Activated CD8-positive, alpha-beta T cell treated with anti-CD3 and anti-CD28 coated beads for 36 hours (primary cell): Measurements from ENCODE around the gene HOXB7. TPM values are rescaled to one million over a fixed set of nuclear protein-coding genes. Genes with fewer than 3 reads are reported as not detected.

Experiments used
- ATAC-seq: fragments of 200-7000 bp; cut with Tn5 transposase; one replicate; pipeline ENCODE4 v1.10.0; 2021; ENCODE audit warnings: mild to moderate bottlenecking, moderate library complexity
- CTCF ChIA-PET: fragments of 350-600 bp; sonication (Branson Sonifier 250); formaldehyde crosslinking; loops from one replicate; lab custom pipeline; 2021; ENCODE audit warnings: antibody characterized with exemption; lab: Charles Lee
- POLR2A ChIA-PET: fragments of 350-600 bp; sonication (Branson Sonifier 250); formaldehyde crosslinking; loops from one replicate; lab custom pipeline; 2021; ENCODE audit warnings: antibody characterized with exemption; lab: Charles Lee
- DNase-seq: peaks from one replicate; pipeline ENCODE4 v3.0.0-alpha.2; 2020
- H3K27ac Mint-ChIP-seq: one replicate; pipeline ENCODE4 v1.8.0; 2021; ENCODE audit warnings: mild to moderate bottlenecking, mixed read lengths
- H3K27me3 Mint-ChIP-seq: one replicate; pipeline ENCODE4 v1.8.0; 2021; ENCODE audit warnings: mixed read lengths
- H3K36me3 Mint-ChIP-seq: one replicate; pipeline ENCODE4 v1.8.0; 2021; ENCODE audit warnings: low read depth, mixed read lengths
- H3K4me1 Mint-ChIP-seq: one replicate; pipeline ENCODE4 v1.8.0; 2021; ENCODE audit warnings: low read depth, mixed read lengths
- H3K4me3 Mint-ChIP-seq: one replicate; pipeline ENCODE4 v1.8.0; 2021; ENCODE audit warnings: mild to moderate bottlenecking, moderate library complexity, mixed read lengths
- H3K9me3 Mint-ChIP-seq: one replicate; pipeline ENCODE4 v1.8.0; 2021; ENCODE audit warnings: mixed read lengths
- CTCF ChIP-seq: fragments of 200-600 bp; IDR thresholded peaks from one replicate; pipeline ENCODE4 v1.8.0; 2022; ENCODE audit warnings: antibody characterized with exemption, mild to moderate bottlenecking
- intact Hi-C: fragments of 100-400 bp; cut with micrococcal nuclease; formaldehyde crosslinking; loops from one replicate; pipeline ENCODE4 v1.10.0; 2022
- total RNA-seq, 2 experiments: library from RNA; stranded (reverse); gene quantifications; one replicate each; pipeline ENCODE4 v1.2.3, GENCODE V29; 2021

HOXB7 gene
- total RNA-seq, 2 experiments from 2014 or later = 0.50 to 1.0 TPM

GRCh38 chr17:48591255-48592056 lies 19.4 kb downstream of the HOXB7 start:
- Mint-ChIP-seq H3K4me1 (peaks cover 21% of the 10 kb centered on the region), H3K27me3 (peaks cover 79% of the 10 kb centered on the region), H3K9me3 (no peaks in the 10 kb centered on the region), H3K27ac (no peak overlapping the region), H3K36me3 (no peaks in the 10 kb centered on the region), H3K4me3 (no peak overlapping the region)
- no peak for TF ChIP-seq CTCF
- DNase-seq = no peak
- no peak for ATAC-seq
- intact Hi-C loops = no loop called here
- ChIA-PET CTCF (interaction anchor here (0.5 to 5.7 kb wide), 16 partner anchors 21 to 459 kb away, joined by 3 to 59 read pairs (median 8); partner anchors contain the start of genes HOXB8 and HOXB9), POLR2A (interaction anchor here (0.6 kb wide), 1 partner anchor 1195 kb away, joined by 3 read pairs; no protein-coding TSS in a partner anchor)

- ChIA-PET CTCF (interaction anchor here (0.5 to 5.7 kb wide), 12 partner anchors 22 to 458 kb away, joined by 3 to 59 read pairs (median 4); partner anchors contain the start of gene HOXB9), POLR2A (interaction anchor here (1.1 kb wide), 1 partner anchor 58 kb away, joined by 3 read pairs; no protein-coding TSS in a partner anchor)
- no peak for TF ChIP-seq CTCF
- no peak overlapping the region for H3K4me3 Mint-ChIP-seq
- DNase-seq (no peak), ATAC-seq (no peak)
- H3K27me3 Mint-ChIP-seq = peaks cover 80% of the 10 kb centered on the region
- intact Hi-C loops = no loop called here
- peaks cover 25% of the 10 kb centered on the region for H3K4me1 Mint-ChIP-seq
- no peak overlapping the region for H3K27ac Mint-ChIP-seq
- H3K36me3 Mint-ChIP-seq = no peaks in the 10 kb centered on the region
- no peaks in the 10 kb centered on the region for H3K9me3 Mint-ChIP-seq
Measured at GRCh38 chr17:48590607-48591161, 20.1 kb downstream of the HOXB7 start.

- Mint-ChIP-seq H3K27me3 (peaks cover 79% of the 10 kb centered on the region), H3K27ac (no peak within 1 kb of the TSS), H3K9me3 (no peaks in the 10 kb centered on the region), H3K4me3 (no peak within 1 kb of the TSS), H3K4me1 (peaks cover 28% of the 10 kb centered on the region), H3K36me3 (no peaks in the 10 kb centered on the region)
- TF ChIP-seq CTCF = no peak
- ChIA-PET POLR2A (interaction anchor here (0.8 to 1.1 kb wide), 3 partner anchors 57 to 269 kb away, joined by 3 read pairs; no protein-coding TSS in a partner anchor), CTCF (interaction anchor here (1.0 to 5.7 kb wide), 11 partner anchors 23 to 282 kb away, joined by 3 to 59 read pairs (median 4); no protein-coding TSS in a partner anchor)
- no peak for ATAC-seq
- intact Hi-C loops = no loop called here
- no peak for DNase-seq
Measured at GRCh38 chr17:48589831-48590606, 20.8 kb downstream of the HOXB7 start, which contains the start of gene HOXB3. Gene HOXB3 (minus strand): TSS chr17:48590241. CDS start chr17:48552474, 37,767 bp downstream.

GRCh38 chr17:48589060-48589830 lies 21.6 kb downstream of the HOXB7 start:
- H3K27me3 Mint-ChIP-seq = peaks cover 84% of the 10 kb centered on the region
- no peak overlapping the region for H3K27ac Mint-ChIP-seq
- DNase-seq (no peak), ATAC-seq (no peak)
- CTCF ChIA-PET = interaction anchor here (0.7 to 2.9 kb wide), 12 partner anchors 24 to 326 kb away, joined by 3 to 17 read pairs (median 3); no protein-coding TSS in a partner anchor
- intact Hi-C loops = no loop called here
- H3K4me1 Mint-ChIP-seq = peaks cover 30% of the 10 kb centered on the region
- no peaks in the 10 kb centered on the region for H3K36me3 Mint-ChIP-seq
- TF ChIP-seq CTCF = no peak
- H3K9me3 Mint-ChIP-seq = no peaks in the 10 kb centered on the region
- no peak overlapping the region for H3K4me3 Mint-ChIP-seq
- POLR2A ChIA-PET = interaction anchor here (0.8 kb wide), 2 partner anchors 180 to 268 kb away, joined by 3 read pairs; no protein-coding TSS in a partner anchor
